Measurements from ENCODE around the gene MYLK4.

Gene MYLK4

DNA sequence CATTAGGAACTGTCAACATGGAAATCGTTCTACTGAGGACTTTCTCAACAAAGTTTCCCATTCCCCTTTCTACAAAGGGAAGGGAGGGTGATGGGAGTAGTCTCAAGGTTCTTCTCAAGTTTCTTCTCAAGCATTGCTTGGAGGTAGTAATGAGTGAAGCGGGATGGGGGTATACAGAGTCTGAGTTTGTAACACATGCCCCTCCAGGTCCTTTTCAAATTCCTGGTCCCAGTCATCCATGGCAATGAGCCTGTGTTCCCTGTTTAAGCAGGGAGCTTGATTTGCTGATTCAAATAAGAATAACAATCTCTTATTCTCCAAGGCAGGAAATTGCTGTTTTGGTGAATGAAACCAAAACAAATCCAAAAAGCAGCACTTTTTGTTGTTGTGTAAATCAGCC is 45.5 kb downstream of the MYLK4 start:
- no peak for DNase-seq (ENCODE audit: low read depth in 2 of 2)

- no peak for DNase-seq (ENCODE audit: low read depth in 2 of 2)
These were observed 53.4 kb downstream of the MYLK4 start for GRCh38 chr6:2697291-2697690.

DNA sequence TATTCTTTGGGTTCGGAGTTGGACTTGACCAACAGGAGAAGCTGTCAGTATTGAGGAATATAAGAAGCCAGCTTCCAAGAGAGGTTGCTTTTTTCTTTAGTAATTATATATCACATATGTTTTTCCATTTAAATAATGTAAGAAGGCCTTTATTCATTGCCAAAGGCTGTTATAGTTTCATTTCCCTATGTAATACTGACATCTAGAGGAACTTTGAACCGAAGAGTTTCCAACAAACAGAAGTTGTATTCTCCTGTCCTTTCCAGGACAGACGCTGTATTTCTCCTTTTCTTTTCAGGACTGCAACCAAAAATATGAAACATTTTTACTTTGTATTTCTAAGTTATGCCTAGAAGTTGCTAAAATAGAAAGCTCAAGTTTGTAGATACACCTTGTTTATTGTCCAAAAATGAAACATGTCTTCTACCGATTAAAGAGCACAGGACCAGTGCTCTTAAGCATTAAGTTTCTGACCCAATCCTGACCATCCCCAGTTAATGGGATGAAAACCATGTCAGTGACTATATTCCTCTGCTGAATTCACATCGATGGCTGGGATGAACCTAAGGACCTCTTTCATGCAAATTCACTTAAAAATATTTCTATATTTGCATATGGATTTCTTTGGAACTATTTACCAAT is 55.1 kb downstream of the MYLK4 start:
- no peak for DNase-seq (ENCODE audit: low read depth in 2 of 2)

- no peak for DNase-seq (ENCODE audit: low read depth in 2 of 2)
These were observed 57.5 kb downstream of the MYLK4 start for GRCh38 chr6:2693231-2693630.

GRCh38 chr6:2688401-2689064 is 62.2 kb downstream of the MYLK4 start:
- no peak for DNase-seq (ENCODE audit: low read depth in 2 of 2)

GRCh38 chr6:2687456-2687855 is 63.3 kb downstream of the MYLK4 start:
- DNase-seq (ENCODE audit: low read depth in 2 of 2): no peak

- no peak for DNase-seq (ENCODE audit: low read depth in 2 of 2)
These were observed 64.2 kb downstream of the MYLK4 start for GRCh38 chr6:2686515-2686914.

GRCh38 chr6:2684766-2685754 is 65.7 kb downstream of the MYLK4 start:
- no peak for DNase-seq (ENCODE audit: low read depth in 2 of 2)

DNA sequence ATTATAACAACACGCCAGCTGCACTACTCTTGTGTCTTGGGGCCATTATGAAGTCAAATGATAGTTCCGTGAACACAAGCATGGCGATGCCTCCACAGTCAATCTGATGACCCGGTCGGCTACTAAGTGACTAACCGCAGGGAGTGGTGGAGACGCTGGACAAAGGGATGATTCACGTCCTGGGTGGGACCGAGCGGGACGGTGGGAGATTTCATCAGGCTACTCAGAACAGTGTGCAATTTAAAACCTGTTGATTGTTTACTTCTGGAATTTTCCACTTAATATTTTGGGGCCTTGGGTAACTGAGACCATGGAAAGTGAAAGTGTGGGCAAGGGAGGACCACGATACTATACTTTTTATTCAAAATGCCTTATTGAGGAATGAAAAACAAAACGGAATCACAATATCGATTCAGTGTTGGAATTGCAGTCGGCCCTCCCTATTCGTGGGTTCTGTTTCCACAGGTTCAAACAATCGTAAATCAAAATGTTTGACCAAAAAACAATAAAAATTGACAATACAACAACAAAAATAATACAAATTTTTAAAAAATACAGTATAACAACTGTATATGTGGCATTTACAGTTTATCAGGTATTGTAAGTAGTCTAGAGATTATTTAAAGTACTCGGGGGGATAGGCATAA is 66.5 kb downstream of the MYLK4 start:
- no peak for DNase-seq (ENCODE audit: low read depth in 2 of 2)

DNA sequence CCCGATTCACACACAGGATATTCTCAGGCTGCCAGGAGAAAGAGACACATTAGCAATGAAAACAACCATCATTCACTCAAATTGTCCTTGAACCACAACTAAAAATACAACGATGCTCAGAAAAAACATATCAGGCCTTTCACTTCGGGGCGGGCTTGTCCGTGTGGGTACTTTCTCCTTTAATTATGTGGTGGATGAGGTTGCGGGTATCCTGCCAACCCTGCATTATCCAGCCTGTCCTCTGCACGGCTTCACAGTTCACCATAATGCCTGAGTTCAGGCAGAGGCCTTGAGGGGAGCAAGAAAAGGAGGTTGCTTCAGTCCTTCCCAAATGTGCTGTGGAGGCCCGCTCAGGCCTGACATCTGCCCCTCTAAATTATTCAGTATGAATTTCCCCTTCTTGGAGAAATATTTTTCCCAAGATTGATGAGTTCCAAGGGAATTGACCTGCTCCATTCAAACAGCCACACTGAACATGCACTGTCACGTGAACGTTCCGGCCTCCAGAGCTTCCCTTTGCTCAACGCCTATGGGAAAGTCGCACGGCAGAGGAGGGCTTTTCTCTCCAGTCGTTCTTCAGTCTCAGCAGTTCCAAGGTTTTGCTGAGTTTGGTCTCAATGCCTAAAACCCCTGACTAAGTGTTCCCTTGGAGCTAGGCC is 70.3 kb downstream of the MYLK4 start:
- no peak for DNase-seq (ENCODE audit: low read depth in 2 of 2)

- no peak for DNase-seq (ENCODE audit: low read depth in 2 of 2)
These were observed 73.6 kb downstream of the MYLK4 start for GRCh38 chr6:2677080-2677593.

DNA sequence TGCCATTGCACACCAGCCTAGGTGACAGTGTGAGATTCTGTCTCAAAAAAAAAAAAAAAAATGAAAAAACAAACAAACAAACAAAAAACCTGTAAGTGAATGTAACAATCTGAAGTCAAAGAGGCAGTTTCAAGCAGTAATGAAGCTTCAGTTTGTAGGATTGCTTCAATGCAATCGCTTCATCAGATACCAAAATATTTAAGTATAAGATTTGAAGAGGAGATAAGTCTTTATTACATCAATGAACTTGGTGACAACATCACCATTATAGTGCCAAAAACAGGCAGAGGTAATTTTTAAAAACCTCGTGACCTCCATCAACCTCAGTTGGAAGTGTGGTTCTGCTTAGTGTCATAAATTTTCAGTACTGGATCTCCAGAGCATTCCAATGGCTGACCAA is 74.7 kb downstream of the MYLK4 start:
- no peak for DNase-seq (ENCODE audit: low read depth in 2 of 2)

DNA sequence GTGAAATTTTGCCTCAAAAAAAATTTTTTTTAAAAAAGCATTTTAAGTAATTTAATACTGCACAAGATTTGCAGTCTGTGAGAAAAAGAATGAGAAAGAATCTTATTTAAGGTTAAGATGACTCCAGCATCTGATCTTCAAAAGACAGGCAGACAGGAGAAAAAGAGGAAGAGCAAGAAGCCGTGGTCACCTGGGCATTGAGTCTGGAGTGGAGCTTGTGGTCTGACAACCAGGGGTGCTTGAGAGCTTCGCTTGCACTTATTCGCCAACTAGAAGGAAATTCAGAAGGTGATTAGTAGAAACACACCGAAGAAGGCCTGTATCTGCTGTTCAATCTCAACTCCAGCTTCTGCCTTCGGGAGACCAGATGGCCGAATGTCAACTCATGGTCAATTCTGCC is 75.9 kb downstream of the MYLK4 start:
- DNase-seq (ENCODE audit: low read depth in 2 of 2): no peak

DNA sequence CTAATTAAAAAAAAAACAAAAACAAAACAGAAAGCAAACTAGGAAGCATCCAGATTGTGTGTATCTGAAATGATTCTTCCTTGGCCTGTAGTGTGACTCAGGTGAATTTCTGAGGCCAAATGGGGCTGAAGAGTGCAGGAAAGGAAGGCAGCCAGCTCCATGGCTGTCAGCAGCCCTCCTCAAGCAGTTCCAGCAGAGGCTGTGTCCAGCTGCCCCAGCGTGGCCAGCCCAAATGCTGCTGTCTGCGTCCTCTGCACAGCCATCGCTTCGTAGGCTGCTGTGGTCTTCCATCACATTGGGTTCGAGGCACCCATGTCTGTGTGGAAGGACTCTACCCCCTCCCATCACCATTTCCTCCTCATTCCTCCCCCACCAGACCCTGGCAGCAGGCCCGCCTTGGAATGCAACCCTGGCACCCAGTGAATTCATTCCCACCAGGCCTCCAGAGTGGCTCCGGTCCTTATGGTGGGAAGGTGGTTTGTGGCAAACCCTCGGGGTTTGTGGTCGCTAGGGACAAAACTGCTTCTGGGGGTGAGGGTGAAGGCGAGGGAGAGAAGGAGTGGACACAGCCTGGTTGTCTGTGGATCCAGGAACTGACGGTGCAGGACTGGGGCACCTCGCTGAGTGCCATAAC is 81.5 kb downstream of the MYLK4 start:
- DNase-seq (ENCODE audit: low read depth in 2 of 2): no peak

DNA sequence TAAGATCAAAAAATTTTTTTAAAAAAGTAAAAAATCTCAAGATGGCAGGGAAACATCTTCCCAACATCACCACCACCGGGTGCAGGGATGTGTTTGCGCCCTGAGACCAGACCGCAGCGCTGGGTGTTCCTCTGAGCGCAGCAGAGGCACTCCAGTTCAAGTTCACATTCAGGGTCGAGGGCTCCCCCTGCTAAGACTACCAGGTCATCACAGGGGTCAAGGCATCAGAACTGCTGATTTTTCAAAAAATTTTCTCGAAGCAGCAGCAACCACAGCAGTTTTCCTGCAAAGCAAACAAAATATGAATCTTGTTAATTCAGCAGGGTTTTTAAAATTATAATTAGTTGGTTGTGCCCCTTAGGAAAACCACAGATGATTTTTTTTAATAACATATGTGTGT is 83.1 kb downstream of the MYLK4 start:
- no peak for DNase-seq (ENCODE audit: low read depth in 2 of 2)

DNA sequence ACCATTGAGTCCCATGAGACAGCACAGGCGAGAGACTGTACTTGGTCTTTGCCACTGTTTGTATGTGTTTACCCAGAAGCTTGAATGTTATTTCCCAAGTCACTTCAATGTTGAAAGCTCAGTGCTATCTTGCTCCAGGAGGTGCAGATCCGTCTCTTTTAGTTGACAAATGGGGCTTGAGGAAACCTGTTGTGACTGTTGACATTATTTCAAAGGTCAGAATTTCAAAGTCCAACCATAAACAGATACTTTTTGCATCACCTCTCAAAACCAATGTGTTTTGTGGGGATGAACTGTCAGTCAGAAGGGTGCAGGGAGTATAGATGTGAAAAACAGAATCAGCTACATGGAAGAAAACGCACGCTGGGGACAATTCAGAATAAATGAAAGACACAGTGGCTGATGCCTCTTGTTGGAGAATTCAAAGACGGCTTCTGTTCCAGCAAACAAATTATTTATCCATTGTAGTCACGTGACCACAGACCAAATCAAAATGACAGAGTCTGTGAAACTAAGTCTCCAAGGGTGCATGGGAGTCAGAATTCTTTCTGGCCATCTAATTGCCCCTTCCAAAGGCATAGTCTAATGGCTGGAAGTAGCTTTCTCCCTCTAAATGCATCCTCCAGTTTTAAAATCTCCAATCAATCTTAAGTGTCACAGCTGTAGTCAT is 83.7 kb downstream of the MYLK4 start:
- DNase-seq (ENCODE audit: low read depth in 2 of 2): no peak

DNA sequence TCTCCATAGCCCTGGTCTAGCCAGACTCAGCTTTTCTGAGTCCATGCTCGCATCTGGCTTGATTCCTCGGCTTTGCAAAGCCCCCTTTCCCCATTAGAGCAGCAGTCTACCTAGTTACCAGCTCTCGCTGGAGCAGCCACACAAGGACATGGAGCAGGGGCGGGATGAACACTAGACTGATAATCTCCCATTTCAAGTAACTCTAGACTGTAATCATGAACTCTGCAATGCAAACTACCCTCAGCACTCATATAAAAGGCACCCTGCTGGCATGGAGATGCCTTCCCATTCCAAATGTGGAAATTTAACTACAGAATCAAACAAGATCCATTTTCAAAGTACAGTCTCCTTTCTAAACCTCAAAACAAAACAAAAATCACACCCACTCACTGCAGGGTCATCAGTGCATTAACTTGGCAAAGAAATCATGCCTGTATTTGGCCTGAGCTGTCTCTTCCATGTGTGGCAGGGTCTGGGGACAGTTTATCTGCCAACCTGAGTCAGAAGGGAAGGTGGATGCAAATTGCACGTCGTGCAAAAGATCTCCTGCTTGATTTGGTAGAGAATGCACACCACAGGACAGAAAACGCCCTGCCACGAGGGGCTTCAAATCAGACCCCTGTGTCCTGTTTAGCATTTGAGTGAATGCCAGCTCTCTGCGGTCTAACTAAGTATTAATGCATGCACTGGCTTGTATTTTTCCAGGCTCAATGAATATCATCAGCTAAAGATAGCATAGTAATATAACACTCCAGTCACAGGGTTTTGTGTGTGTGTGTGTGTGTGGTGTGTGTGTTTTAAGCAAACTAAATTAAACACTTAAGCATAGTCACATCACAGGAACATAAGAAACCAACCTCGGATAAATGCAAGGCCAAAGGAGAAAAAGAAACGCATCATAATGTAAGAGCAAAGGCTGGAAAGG is 85.3 kb downstream of the MYLK4 start:
- DNase-seq (ENCODE audit: low read depth in 2 of 2): no peak

DNA sequence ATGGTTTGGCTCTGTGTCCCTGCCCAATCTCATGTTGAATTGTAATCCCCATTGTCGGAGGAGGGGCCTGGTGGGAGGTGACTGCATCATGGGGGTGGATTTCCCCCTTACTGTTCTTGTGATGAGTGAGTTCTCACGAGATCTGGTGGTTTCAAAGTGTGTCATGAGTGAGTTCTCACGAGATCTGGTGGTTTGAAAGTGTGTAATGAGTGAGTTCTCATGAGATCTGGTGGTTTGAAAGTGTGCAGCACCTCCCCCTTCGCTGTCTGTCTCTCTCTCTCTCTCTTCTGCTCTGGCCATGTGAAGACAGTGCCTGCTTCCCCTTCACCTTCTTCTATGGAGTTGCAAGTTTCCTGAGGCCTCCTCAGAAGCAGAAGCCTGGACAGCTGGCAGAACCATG is 87.6 kb downstream of the MYLK4 start:
- peak in 1 of 2 donors; percentile 7 for DNase-seq (ENCODE audit: low read depth in 2 of 2)

- no peak for DNase-seq (ENCODE audit: low read depth in 2 of 2)
These were observed 89.1 kb downstream of the MYLK4 start for GRCh38 chr6:2661651-2662050.

Measured in stimulated activated CD4-positive, alpha-beta T cell treated with anti-CD3 and anti-CD28 coated beads, Interleukin-15, amount 100 ng/mL, for 48 hours (primary cell).